IPS DF 6.9 (cell line): ENCODE results near the gene AMN.

Experiments
- DNase-seq: peaks from one replicate; pipeline ENCODE4 v3.0.0-alpha.2; 2013; ENCODE audit warnings: low read depth, low spot score
- H3K27ac ChIP-seq: one replicate; pipeline ENCODE4 v1.5.1; 2013; ENCODE audit warnings: low read length, control low read depth
- H3K27me3 ChIP-seq: 2 replicates; pipeline ENCODE4 v1.6.1; 2013; ENCODE audit warnings: mild to moderate bottlenecking, low read length; ENCODE audit not compliant: control insufficient read depth, insufficient read depth
- H3K36me3 ChIP-seq: 2 replicates; pipeline ENCODE4 v1.6.1; 2013; ENCODE audit warnings: low read length; ENCODE audit not compliant: control insufficient read depth, insufficient read depth
- H3K4me1 ChIP-seq: 2 replicates; pipeline ENCODE4 v1.6.1; 2013; ENCODE audit warnings: low read length; ENCODE audit not compliant: control insufficient read depth, insufficient read depth
- H3K4me3 ChIP-seq: 2 replicates; pipeline ENCODE4 v1.5.1; 2013; ENCODE audit warnings: mild to moderate bottlenecking, low read length
- H3K9me3 ChIP-seq: 2 replicates; pipeline ENCODE4 v1.6.1; 2013; ENCODE audit warnings: low read length, inconsistent platforms; ENCODE audit not compliant: control insufficient read depth, insufficient read depth
- WGBS: extraction: QIAGEN DNeasy Blood & Tissue Kit; methylation state at CpG from one replicate; pipeline ENCODE4 v1.1.7; 2013; ENCODE audit warnings: mixed read lengths, missing lambda C conversion rate; ENCODE audit not compliant: insufficient read length, insufficient coverage; 5-methylcytosine and 5-hydroxymethylcytosine counted together

The AMN gene

DNA sequence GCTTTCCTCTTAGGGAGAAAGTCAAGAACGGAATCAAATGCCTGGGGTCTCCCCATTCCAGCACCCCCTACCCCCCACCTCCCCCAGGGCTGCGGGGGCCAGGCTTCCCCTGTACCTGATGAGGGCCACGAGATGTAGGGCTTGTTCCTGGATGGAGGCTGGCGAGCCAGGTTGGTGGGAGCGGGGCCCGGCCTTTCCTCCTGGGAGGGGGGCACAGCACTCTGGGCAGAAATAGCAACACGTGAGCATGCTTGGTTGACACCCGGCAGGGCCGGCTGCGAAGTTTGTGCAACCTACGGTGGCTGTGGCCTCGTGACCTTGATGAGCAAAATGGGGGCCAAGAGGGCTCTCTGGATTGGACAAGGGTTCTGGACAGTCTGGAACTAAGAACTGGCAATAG lies 15.7 kb downstream of the AMN start:
- Histone ChIP-seq H3K4me1 (no peaks in the 10 kb centered on the region), H3K4me3 (no peak overlapping the region; the same call in 1 of the 2 replicates), H3K36me3 (peaks cover 24% of the 10 kb centered on the region), H3K27ac (no peak overlapping the region), H3K27me3 (no peaks in the 10 kb centered on the region), H3K9me3 (no peaks in the 10 kb centered on the region)
- no CpG with 5 or more reads among the region's 12 CpGs for WGBS
- DNase-seq: no peak

- DNase-seq: no peak
- Histone ChIP-seq H3K9me3 (no peaks in the 10 kb centered on the region), H3K27me3 (no peaks in the 10 kb centered on the region), H3K4me1 (no peaks in the 10 kb centered on the region), H3K36me3 (peaks cover 33% of the 10 kb centered on the region), H3K27ac (no peak overlapping the region), H3K4me3 (no peak overlapping the region)
- WGBS: no CpG with 5 or more reads among the region's 18 CpGs
Measured at GRCh38 chr14:102939329-102939728, 16.9 kb downstream of the AMN start.

GRCh38 chr14:102939820-102940561 lies 17.5 kb downstream of the AMN start:
- H3K9me3 ChIP-seq: no peaks in the 10 kb centered on the region
- no peaks in the 10 kb centered on the region for H3K4me1 ChIP-seq
- peaks cover 36% of the 10 kb centered on the region for H3K36me3 ChIP-seq
- no peak overlapping the region for H3K27ac ChIP-seq
- WGBS: 100% methylated on average over 1 of the region's 43 CpGs
- no peak overlapping the region for H3K4me3 ChIP-seq
- no peak for DNase-seq
- H3K27me3 ChIP-seq: no peaks in the 10 kb centered on the region

DNA sequence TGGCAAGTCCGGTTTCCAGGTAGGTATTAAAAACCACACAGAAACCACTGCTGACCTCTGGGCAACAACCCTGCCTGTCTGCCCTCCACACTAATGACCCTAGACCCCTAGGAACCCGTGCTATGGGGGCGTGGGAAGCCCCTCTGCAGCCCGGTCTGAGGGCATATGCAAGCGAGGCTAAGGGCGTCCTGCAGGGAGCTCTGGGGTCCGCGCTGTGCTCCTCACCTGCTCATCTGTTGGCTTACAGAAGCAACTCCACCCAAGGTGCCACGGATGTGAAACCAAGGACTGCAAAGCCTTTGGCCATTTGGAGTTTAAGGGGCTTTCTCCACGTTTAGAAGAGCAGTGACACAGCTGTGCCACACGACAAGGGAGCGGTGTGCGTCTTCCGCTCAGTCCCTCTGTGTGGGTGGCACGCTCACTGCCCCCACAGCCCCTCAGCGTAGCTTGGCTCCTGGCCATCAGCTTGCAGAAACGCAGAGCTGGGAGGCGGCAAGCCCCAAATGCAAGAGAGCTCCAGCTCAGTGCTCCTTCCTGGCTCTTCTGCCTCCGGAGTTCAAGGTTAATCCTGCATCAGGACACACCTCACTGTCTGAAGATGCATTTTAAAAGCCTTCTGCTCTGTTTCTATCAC lies 18.4 kb downstream of the AMN start:
- Histone ChIP-seq H3K9me3 (no peaks in the 10 kb centered on the region), H3K4me3 (no peak overlapping the region), H3K27me3 (no peaks in the 10 kb centered on the region), H3K4me1 (no peaks in the 10 kb centered on the region), H3K27ac (no peak overlapping the region), H3K36me3 (peaks cover 41% of the 10 kb centered on the region)
- no peak for DNase-seq
- no CpG with 5 or more reads among the region's 19 CpGs for WGBS

DNA sequence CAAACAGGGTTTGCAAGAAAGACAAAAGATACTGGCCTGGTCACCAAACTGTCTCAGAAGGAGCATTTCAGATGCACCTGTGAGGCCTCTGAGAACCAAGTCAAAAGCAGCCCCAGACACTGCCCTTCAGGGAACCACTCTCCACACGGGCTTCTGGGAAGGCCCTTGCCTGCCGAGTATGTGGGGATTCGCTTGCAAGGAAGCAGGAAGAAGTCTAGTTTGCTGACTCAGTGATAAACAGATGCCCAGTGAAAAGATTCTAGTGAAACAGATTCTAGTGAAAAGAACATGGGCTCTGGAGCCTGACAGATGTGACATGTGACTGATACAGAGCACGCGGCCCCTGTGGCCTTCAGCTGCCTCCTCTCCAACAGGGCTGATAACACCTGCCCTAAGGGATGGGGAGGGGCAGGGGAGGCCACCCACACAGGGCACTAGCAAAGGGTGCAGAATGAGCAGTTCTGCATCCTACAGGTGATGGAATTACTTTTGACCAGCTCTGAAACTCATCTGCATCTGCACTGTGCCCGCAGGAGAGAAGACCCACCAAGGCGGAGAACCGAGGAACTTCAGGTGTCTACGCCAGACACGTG lies 19.1 kb downstream of the AMN start:
- DNase-seq: no peak
- H3K36me3 ChIP-seq: peaks cover 45% of the 10 kb centered on the region
- H3K27ac ChIP-seq: no peak overlapping the region
- no peaks in the 10 kb centered on the region for H3K4me1 ChIP-seq
- no peaks in the 10 kb centered on the region for H3K27me3 ChIP-seq
- no CpG with 5 or more reads among the region's 10 CpGs for WGBS
- H3K4me3 ChIP-seq: no peak overlapping the region
- no peaks in the 10 kb centered on the region for H3K9me3 ChIP-seq

GRCh38 chr14:102942069-102942468 lies 19.6 kb downstream of the AMN start:
- no peak for DNase-seq
- Histone ChIP-seq H3K36me3 (peaks cover 47% of the 10 kb centered on the region), H3K27me3 (no peaks in the 10 kb centered on the region), H3K27ac (no peak overlapping the region), H3K4me3 (no peak overlapping the region), H3K9me3 (no peaks in the 10 kb centered on the region), H3K4me1 (no peaks in the 10 kb centered on the region)
- WGBS: no CpG with 5 or more reads among the region's 13 CpGs

- Histone ChIP-seq H3K27ac (no peak overlapping the region), H3K4me1 (no peaks in the 10 kb centered on the region), H3K9me3 (no peaks in the 10 kb centered on the region), H3K36me3 (peaks cover 38% of the 10 kb centered on the region), H3K4me3 (no peak overlapping the region), H3K27me3 (no peaks in the 10 kb centered on the region)
- no CpG with 5 or more reads among the region's 16 CpGs for WGBS
- DNase-seq: no peak
Measured at GRCh38 chr14:102943454-102943853, 21.0 kb downstream of the AMN start.

GRCh38 chr14:102943979-102944378 lies 21.5 kb downstream of the AMN start:
- no peaks in the 10 kb centered on the region for H3K4me1 ChIP-seq
- no peak overlapping the region for H3K27ac ChIP-seq
- no peak for DNase-seq
- no peak overlapping the region for H3K4me3 ChIP-seq
- H3K36me3 ChIP-seq: peaks cover 41% of the 10 kb centered on the region
- no peaks in the 10 kb centered on the region for H3K27me3 ChIP-seq
- WGBS: no CpG with 5 or more reads among the region's 15 CpGs
- no peaks in the 10 kb centered on the region for H3K9me3 ChIP-seq

GRCh38 chr14:102944448-102945330 lies 22.2 kb downstream of the AMN start:
- Histone ChIP-seq H3K9me3 (no peaks in the 10 kb centered on the region), H3K27ac (no peak overlapping the region), H3K27me3 (no peaks in the 10 kb centered on the region), H3K4me1 (no peaks in the 10 kb centered on the region), H3K4me3 (no peak overlapping the region), H3K36me3 (peaks cover 44% of the 10 kb centered on the region)
- DNase-seq: no peak
- no CpG with 5 or more reads among the region's 36 CpGs for WGBS
